Lower leg skin (tissue), 4 donors: ENCODE measurements around the gene FIZ1. TPM values are rescaled to one million over a fixed set of nuclear protein-coding genes. Genes with fewer than 3 reads are reported as not detected.
"Not testable (repeated sequence)": the region's sequence is repeated elsewhere in the genome, so short reads cannot be mapped to it uniquely, and the experiment has no call there.

ENCODE experiments used
- DNase-seq, 2 donors: peaks; one replicate each; pipeline ENCODE4 v3.0.0-alpha.2; 2019; ENCODE audit warnings: low spot score in 2 of 2
- H3K4me3 ChIP-seq: fragments of 200-600 bp; sonication (generic); 2 replicates; pipeline ENCODE4 v1.5.1; 2017; ENCODE audit warnings: mild to moderate bottlenecking, low read depth; ENCODE audit not compliant: poor library complexity, severe bottlenecking
- CTCF ChIP-seq, 3 donors: fragments of 450-650 bp; IDR thresholded peaks; one replicate each; pipeline ENCODE4 v1.5.1; 2016; ENCODE audit warnings: antibody characterized with exemption in 3 of 3, mild to moderate bottlenecking in 3 of 3, moderate library complexity in 2 of 3
- POLR2A ChIP-seq, 2 donors: fragments of 450-650 bp; IDR thresholded peaks; one replicate each; pipeline ENCODE4 v1.6.1; 2016 to 2017; ENCODE audit warnings: antibody characterized with exemption in 2 of 2, mild to moderate bottlenecking in 1 of 2, moderate library complexity in 1 of 2
- WGBS, 2 donors: methylation state at CpG; one replicate each; pipeline ENCODE4 v1.1.5; 2018; 5-methylcytosine and 5-hydroxymethylcytosine counted together
- intact Hi-C: fragments of 100-400 bp; cut with DNase I; formaldehyde crosslinking; loops from one replicate; pipeline ENCODE4 v1.15.0; 2023; ENCODE audit warnings: low total_unique reads
- total RNA-seq, 4 donors: library from RNA; depleted of rRNA; stranded (reverse); fragments of >200 nt; gene quantifications; one replicate each; pipeline ENCODE4 v1.1.0, GENCODE V29; 2016

The FIZ1 gene
- total RNA-seq, 4 donors from 2014 or later = 5.9 to 14.3 (median 7.7) TPM

DNA sequence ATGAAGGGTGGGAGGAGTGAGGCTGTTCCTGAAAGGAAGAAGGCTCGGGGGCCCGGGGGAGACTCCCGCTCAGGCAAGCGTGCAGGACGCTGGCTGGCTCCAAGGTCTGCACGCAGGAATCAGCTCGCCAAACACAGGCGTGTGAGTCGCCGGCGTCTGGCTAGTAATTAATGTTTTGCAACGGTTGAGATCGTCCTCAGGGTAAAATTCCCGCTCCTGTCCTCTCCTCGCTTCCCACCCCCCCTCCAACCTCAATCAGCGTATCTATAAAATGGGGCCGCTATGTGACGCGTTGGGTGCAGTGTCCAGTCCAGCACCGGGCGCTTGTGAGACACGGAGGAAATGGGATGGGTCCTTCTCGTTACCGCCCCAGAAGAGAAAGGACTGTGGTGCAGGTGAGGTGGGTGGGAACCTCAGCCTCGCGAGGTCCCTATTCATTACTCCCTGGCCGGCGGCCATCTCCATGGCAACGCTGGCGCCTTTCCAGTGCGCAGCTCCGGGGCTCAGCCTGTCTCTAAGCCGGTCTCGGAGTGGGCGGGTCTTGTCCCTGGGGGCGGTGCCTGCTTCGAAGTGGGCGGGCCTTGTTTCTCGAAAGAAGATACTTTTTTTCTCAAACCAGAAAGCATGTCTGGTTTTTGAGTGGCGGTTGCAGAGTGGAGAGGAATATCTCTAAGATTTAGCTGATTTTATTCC is 12.2 kb downstream of the FIZ1 start:
- peak; percentile 86 to 98 for DNase-seq
- intact Hi-C loops = no loop called here
- WGBS, 2 donors = 1% methylated on average over 38 to 40 of the region's 40 CpGs
- TF ChIP-seq CTCF (IDR thresholded peaks at IDR 0.05) (no peak), POLR2A (IDR thresholded peaks at IDR 0.05) (no peak)
- H3K4me3 ChIP-seq = peak overlapping the region; percentile 7

DNA sequence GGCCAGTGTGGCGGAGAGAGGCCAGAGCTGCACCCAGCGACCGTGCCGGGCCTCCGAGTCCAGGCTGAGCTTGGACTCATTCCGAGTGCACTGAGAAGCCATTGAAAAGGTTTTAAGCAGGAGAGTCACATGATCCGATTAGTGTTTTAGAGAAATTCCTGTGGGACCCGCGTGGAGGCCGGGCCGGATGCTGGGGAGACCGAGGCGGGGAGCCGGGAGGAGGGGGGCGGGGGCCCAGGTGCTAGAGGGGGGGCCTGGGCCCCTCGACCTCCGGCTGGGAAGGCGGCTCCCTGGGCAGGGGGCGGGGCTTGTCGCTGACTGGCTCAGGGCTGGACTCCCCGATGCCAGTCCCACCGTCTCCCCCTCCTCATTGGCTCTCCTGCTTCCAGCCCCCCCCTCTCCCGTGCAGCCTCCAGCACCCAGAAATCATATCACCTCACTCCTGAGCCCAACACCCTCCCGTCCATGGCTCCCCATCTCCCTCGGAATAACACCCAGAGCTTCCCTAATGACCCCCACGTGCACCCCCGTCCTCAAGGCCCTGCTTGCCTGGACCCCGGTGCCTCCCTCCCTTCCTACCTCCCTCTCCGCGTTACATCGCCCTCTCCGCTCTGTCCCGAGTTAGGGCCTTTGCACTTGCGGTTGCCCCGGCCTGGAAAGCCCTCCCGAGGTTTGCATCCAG is 13.5 kb downstream of the FIZ1 start:
- peak in 1 of 2 donors; percentile 89 for DNase-seq
- intact Hi-C loops = no loop called here
- TF ChIP-seq POLR2A (IDR thresholded peaks at IDR 0.05) = no peak
- TF ChIP-seq CTCF (IDR thresholded peaks at IDR 0.05) = no peak
- 3 to 5% methylated on average over 27 to 34 of the region's 36 CpGs for WGBS, 2 donors
- H3K4me3 ChIP-seq = no peak overlapping the region

DNA sequence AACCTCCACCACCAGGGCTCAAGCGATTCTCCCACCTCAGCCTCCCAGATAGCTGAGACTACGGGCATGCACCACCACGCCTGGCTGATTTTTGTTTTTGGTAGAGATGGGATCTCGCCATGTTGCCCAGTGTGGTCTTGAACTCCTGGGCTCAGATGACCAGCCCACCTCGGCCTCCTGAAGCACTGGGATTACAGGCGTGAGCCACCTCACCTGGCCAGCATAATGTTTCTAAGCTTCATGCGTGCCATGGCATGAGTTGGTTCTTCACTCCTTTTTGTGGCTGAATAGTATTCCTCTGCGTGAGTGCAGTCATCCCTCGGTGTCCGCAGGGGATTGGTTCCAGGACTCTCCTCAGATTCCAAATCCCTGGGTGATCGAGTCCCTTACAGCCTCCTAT is 14.4 kb downstream of the FIZ1 start:
- no peak overlapping the region for H3K4me3 ChIP-seq
- intact Hi-C loops = no loop called here
- 76 to 91% methylated on average over 11 of the region's 11 CpGs for WGBS, 2 donors
- no peak for DNase-seq
- no peak for TF ChIP-seq POLR2A (IDR thresholded peaks at IDR 0.05)
- no peak for TF ChIP-seq CTCF (IDR thresholded peaks at IDR 0.05)

DNA sequence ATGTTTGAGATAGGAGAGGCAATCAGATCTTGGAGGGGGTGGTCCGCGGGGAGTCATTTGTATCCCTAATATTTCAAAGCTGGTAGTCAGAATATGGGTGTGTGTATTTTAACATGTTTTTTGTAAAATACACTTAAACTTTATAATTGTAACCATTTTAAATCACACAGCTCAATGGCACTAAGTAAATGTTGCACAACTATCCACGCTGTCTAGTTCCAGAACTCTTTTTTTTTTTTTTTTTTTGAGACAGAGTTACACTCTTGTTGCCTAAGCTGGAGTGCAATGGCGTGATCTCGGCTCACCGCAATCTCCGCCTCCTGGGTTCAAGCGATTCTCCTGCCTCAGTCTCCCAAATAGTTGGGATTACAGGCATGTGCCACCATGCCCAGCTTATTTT is 15.4 kb downstream of the FIZ1 start:
- intact Hi-C loops, H3K4me3 ChIP-seq, DNase-seq: not testable (repeated sequence)
- WGBS, 2 donors = 74 to 80% methylated on average over 8 of the region's 8 CpGs

GRCh38 chr19:55582284-55582683 is 17.0 kb downstream of the FIZ1 start:
- H3K4me3 ChIP-seq, DNase-seq, intact Hi-C loops: not testable (repeated sequence)
- WGBS, 2 donors = 69 to 76% methylated on average over 4 of the region's 4 CpGs

GRCh38 chr19:55581823-55582223 is 17.5 kb downstream of the FIZ1 start:
- 12% methylated on average over 6 of the region's 6 CpGs for WGBS, 2 donors
- H3K4me3 ChIP-seq = no peak overlapping the region
- intact Hi-C loops = no loop called here
- TF ChIP-seq CTCF (IDR thresholded peaks at IDR 0.05) (no peak), POLR2A (IDR thresholded peaks at IDR 0.05) (no peak)
- DNase-seq = no peak
